WI38 (cell line): Measurements from ENCODE around the gene C10orf143.

Experiments
- H3K4me3 ChIP-seq: 2 replicates; pipeline ENCODE4 v1.5.1; 2011; ENCODE audit warnings: low read depth, mild to moderate bottlenecking, control low read depth, low read length
- CTCF ChIP-seq: IDR thresholded peaks from 2 replicates; pipeline ENCODE4 v1.5.1; 2012; ENCODE audit warnings: low read depth, mild to moderate bottlenecking, control low read depth, low read length

Gene C10orf143

DNA sequence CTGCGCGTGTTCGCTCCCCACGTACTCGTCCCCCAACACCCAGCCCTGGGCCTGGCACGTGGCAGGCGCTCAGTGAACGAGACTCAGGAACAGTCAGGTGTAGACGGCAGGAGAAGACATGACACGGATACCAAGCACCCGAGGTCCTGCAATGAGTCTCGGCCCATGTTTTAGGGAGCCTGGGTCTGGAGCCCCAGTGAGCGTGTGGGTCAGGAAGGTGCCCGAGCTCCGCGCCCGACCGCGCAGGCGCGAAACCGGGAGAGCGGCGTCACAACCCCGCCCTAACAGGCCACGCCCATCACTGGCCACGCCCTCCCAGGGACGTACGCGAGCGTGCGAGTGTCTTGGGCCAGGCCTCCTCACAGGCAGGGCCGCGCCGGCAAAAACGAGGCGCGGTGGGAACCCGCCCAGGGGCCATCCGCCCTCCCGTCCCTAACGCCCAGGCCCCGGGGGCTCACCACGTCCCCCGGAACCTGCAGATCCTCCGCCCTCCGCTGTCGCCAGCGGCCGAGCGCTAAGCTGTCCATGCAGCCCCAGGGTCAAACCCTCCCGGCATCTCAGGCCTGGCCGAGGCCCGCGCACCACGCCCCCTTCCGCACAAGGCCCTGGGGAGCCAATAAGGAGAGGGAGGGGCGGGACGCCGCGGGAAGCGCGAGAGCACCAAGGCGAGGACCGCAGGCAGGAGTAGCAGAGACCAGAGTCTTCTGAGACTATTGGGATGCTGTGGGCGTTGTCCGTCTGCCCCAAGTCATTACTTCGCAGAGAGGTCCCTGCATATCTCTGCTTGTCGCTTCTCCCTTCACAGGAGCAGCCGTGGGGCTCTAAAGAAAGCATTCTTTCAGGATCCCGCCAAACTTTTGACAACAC lies at the start of gene C10orf143:
C10orf143 (minus strand) TSS at position 585 of the 867 bp plus-strand sequence; CDS start at position 527, 58 bp downstream.
- no peak for TF ChIP-seq CTCF
- peak within 1 kb of the TSS; percentile 89 for H3K4me3 ChIP-seq

GRCh38 chr10:130159192-130159794 lies 48.7 kb upstream of the C10orf143 start:
- no peak for TF ChIP-seq CTCF
- H3K4me3 ChIP-seq = no peak overlapping the region

DNA sequence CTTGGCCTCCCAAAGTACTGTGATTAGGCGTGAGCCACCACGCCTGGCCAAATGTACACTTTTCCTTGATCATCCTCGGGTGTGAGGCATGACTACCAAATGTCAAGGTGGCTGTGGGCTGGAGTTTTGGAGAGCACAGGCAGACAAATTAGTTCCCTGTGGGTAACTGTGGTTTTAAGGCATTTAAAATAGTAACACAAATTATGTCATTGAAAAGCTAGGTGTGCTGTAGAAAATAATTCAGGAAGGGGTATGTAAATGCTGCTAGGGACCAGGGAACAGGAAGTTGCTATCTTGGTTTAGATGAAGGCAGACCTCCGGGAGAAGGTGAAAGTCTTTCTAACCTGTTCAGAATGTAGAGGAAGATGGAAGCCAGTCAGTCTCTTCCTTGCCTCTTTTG lies 35.4 kb upstream of the C10orf143 start:
- H3K4me3 ChIP-seq = no peak overlapping the region

GRCh38 chr10:130141878-130142277 lies 31.2 kb upstream of the C10orf143 start:
- no peak for TF ChIP-seq CTCF
- H3K4me3 ChIP-seq = no peak overlapping the region

More for the DNA sequence above, 35.4 kb upstream of the C10orf143 start:
- TF ChIP-seq CTCF = no peak

- TF ChIP-seq CTCF = no peak
- no peak overlapping the region for H3K4me3 ChIP-seq
These were observed 30.8 kb upstream of the C10orf143 start for GRCh38 chr10:130141460-130141859.

DNA sequence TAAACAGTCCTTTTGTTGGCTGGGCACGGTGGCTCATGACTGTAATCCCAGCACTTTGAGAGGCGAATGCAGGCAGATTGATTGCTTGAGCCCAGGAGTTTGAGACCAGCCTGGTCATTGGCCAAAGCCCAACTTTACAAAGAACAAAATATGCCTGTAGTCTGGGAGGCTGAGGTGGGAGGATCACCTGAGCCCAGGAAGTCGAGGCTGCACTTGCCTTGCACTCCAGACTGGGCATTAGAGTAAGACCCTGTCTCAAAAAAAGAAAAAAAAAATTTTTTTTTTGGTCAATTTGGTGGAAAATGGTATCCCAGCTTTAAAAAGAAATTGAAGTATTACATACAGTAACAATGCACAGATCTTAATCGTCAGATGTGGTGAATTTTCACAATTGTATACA lies 30.4 kb upstream of the C10orf143 start:
- no peak for TF ChIP-seq CTCF
- H3K4me3 ChIP-seq = no peak overlapping the region

GRCh38 chr10:130140425-130140824 lies 29.8 kb upstream of the C10orf143 start:
- H3K4me3 ChIP-seq = no peak overlapping the region
- no peak for TF ChIP-seq CTCF
